Measurements from ENCODE around the gene CYP2R1.

DNA sequence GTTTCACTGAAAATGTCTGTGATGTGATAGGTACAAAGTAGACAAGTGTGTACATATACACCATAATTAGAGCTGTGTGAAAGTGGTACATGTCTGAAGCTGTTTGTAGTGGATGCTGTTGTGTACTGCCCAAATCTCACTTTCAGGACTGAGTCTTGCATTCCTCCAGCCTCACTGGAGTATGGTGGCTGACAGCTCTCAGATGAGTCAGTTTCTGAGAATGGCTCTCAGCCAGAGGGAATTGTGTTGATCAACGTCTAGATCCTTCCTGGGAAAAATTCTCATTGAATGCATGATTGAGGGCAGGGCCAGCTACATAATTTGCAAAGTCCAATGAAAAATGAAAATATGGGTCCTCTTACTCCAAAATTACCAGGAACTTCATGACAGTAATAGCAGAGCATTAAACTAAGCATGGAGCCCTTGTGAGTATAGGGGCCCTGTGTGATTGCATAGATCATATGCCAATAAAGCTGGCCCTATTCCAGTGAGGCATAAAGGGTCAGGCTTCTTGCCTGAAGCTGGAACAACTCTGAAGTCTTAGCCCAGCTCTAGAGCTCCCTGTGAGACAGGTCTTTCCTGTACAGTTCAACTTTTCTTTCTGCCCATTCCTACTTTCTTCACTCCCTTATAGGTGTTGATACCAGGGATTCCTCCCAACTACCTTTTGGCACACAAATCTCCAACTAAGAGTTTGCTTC, 10.8 kb upstream of the CYP2R1 start:
- TF ChIP-seq, protein P1, sequence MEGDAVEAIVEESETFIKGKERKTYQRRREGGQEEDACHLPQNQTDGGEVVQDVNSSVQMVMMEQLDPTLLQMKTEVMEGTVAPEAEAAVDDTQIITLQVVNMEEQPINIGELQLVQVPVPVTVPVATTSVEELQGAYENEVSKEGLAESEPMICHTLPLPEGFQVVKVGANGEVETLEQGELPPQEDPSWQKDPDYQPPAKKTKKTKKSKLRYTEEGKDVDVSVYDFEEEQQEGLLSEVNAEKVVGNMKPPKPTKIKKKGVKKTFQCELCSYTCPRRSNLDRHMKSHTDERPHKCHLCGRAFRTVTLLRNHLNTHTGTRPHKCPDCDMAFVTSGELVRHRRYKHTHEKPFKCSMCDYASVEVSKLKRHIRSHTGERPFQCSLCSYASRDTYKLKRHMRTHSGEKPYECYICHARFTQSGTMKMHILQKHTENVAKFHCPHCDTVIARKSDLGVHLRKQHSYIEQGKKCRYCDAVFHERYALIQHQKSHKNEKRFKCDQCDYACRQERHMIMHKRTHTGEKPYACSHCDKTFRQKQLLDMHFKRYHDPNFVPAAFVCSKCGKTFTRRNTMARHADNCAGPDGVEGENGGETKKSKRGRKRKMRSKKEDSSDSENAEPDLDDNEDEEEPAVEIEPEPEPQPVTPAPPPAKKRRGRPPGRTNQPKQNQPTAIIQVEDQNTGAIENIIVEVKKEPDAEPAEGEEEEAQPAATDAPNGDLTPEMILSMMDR (IDR thresholded peaks at IDR 0.05; ENCODE audit: low read depth, low read length) = no peak
- TF ChIP-seq EZH2phosphoT487 (IDR thresholded peaks at IDR 0.05; ENCODE audit: low read depth) = no peak
